Fibroblast of lung (primary cell): ENCODE results near the gene DCLRE1C. TPM values are rescaled to one million over a fixed set of nuclear protein-coding genes. Genes with fewer than 3 reads are reported as not detected.
A peak's percentile ranks its signal among the peaks of the same experiment; 100 is the strongest.
"Not testable (repeated sequence)": the region's sequence is repeated elsewhere in the genome, so short reads cannot be mapped to it uniquely, and the experiment has no call there.

ENCODE experiments used
- DNase-seq, 2 donors: peaks; one replicate each; pipeline versions ENCODE4 v3.0.0 to v3.0.0-alpha.2; 2010; ENCODE audit warnings: low read depth in 2 of 2
- H2AFZ ChIP-seq: 2 replicates; pipeline ENCODE4 v1.5.1; 2012; ENCODE audit warnings: low read length, control low read depth, inconsistent platforms
- H3K27ac ChIP-seq: 2 replicates; pipeline ENCODE4 v1.5.1; 2011; ENCODE audit warnings: low read length, control low read depth; ENCODE audit not compliant: insufficient read depth
- H3K27me3 ChIP-seq: 2 replicates; pipeline ENCODE4 v1.5.1; 2011; ENCODE audit warnings: mild to moderate bottlenecking, low read length; ENCODE audit not compliant: control insufficient read depth, insufficient read depth
- H3K36me3 ChIP-seq: 2 replicates; pipeline ENCODE4 v1.5.1; 2011; ENCODE audit warnings: low read length; ENCODE audit not compliant: control insufficient read depth, insufficient read depth
- H3K4me1 ChIP-seq: 2 replicates; pipeline ENCODE4 v1.5.1; 2011; ENCODE audit warnings: low read length; ENCODE audit not compliant: control insufficient read depth, insufficient read depth; ENCODE audit errors: extremely low read depth
- H3K4me2 ChIP-seq: 2 replicates; pipeline ENCODE4 v1.5.1; 2011; ENCODE audit warnings: low read length, control low read depth; ENCODE audit not compliant: insufficient read depth; ENCODE audit errors: extremely low read depth
- H3K4me3 ChIP-seq, 4 experiments: fragments of 200-600 bp in 1 of 4; sonication (generic) in 1 of 4; replicated peaks in 1 of 4; 2 replicates each; pipeline ENCODE4 v1.5.1; 2011 to 2016; ENCODE audit warnings: low read length in 4 of 4, low read depth in 3 of 4, mild to moderate bottlenecking in 3 of 4, control low read depth in 2 of 4, inconsistent platforms in 1 of 4, mixed read lengths in 1 of 4; ENCODE audit not compliant: insufficient read depth in 1 of 4; ENCODE audit errors: control extremely low read depth in 1 of 4
- H3K79me2 ChIP-seq: 2 replicates; pipeline ENCODE4 v1.5.1; 2012; ENCODE audit warnings: mild to moderate bottlenecking, low read length, inconsistent platforms; ENCODE audit not compliant: control insufficient read depth, insufficient read depth
- H3K9ac ChIP-seq: 2 replicates; pipeline ENCODE4 v1.5.1; 2011; ENCODE audit warnings: mild to moderate bottlenecking, low read length, control low read depth; ENCODE audit not compliant: insufficient read depth
- H3K9me3 ChIP-seq: 2 replicates; pipeline ENCODE4 v1.5.1; 2012; ENCODE audit warnings: low read depth, low read length; ENCODE audit not compliant: control insufficient read depth, insufficient read depth
- H4K20me1 ChIP-seq: 2 replicates; pipeline ENCODE4 v1.5.1; 2011; ENCODE audit warnings: low read length; ENCODE audit not compliant: control insufficient read depth, insufficient read depth; ENCODE audit errors: extremely low read depth
- CTCF ChIP-seq, 2 donors: IDR thresholded peaks in 1 of 2; conservative IDR thresholded peaks in 1 of 2; 1 replicate in 1 of 2; 2 replicates in 1 of 2; pipeline ENCODE4 v1.5.1; 2011 to 2012; ENCODE audit warnings: low read length in 2 of 2, control low read depth in 1 of 2, inconsistent platforms in 1 of 2, low read depth in 1 of 2, mild to moderate bottlenecking in 1 of 2
- EZH2 ChIP-seq: IDR thresholded peaks from 2 replicates; pipeline ENCODE4 v1.5.1; 2012; ENCODE audit warnings: low read length, control low read depth, mild to moderate bottlenecking; ENCODE audit errors: missing control alignments
- polyA plus RNA-seq, 2 donors: library from polyadenylated mRNA; depleted of rRNA in 1 of 2; stranded (reverse) in 1 of 2; unstranded in 1 of 2; fragments of >200 nt; gene quantifications; 2 replicates each; pipeline ENCODE4 v1.2.1, GENCODE V29; 2011 to 2012; ENCODE audit warnings: missing spikeins in 1 of 2
- total RNA-seq: library from RNA; depleted of rRNA; stranded (reverse); fragments of >200 nt; gene quantifications from 2 replicates; pipeline ENCODE4 v1.2.1, GENCODE V29; 2014

Gene DCLRE1C
- total and polyA plus RNA-seq, 2 donors (not counting 1 experiment from before 2014, with no cell fraction given): 8.9 to 13.4 TPM

- H3K36me3 ChIP-seq: no peaks in the 10 kb centered on the region
- no peak for DNase-seq
- no peaks in the 10 kb centered on the region for H3K4me1 ChIP-seq
- H3K9me3 ChIP-seq: no peaks in the 10 kb centered on the region
- H2AFZ ChIP-seq: no peak overlapping the region
- H3K79me2 ChIP-seq: no peaks in the 10 kb centered on the region
- H3K9ac ChIP-seq: no peak overlapping the region
- H3K27me3 ChIP-seq: no peaks in the 10 kb centered on the region
- no peak overlapping the region for H3K4me3 ChIP-seq
- H3K27ac ChIP-seq: no peak overlapping the region
- H4K20me1 ChIP-seq: no peaks in the 10 kb centered on the region
- TF ChIP-seq CTCF (conservative IDR thresholded peaks at IDR 0.05 in 1 of 2, IDR thresholded peaks at IDR 0.05 in 1 of 2; ENCODE audit: low read depth in 1 of 2, low read length in 2 of 2) (peak in 1 of 2 donors; percentile 28), EZH2 (no peak)
- no peak overlapping the region for H3K4me2 ChIP-seq
Measured at GRCh38 chr10:14975672-14976273, 21.9 kb upstream of the DCLRE1C start.

- not testable (repeated sequence) for H3K27ac ChIP-seq, H3K9me3 ChIP-seq, DNase-seq, H3K27me3 ChIP-seq, H4K20me1 ChIP-seq, H3K79me2 ChIP-seq, H3K4me1 ChIP-seq, H3K4me3 ChIP-seq, H3K36me3 ChIP-seq, H3K9ac ChIP-seq, H2AFZ ChIP-seq, H3K4me2 ChIP-seq
Measured at GRCh38 chr10:14974153-14974998, 20.5 kb upstream of the DCLRE1C start.

- no peaks in the 10 kb centered on the region for H3K27me3 ChIP-seq
- no peaks in the 10 kb centered on the region for H3K4me1 ChIP-seq
- no peak overlapping the region for H3K27ac ChIP-seq
- H3K9ac ChIP-seq: no peak overlapping the region
- H3K79me2 ChIP-seq: no peaks in the 10 kb centered on the region
- H3K9me3 ChIP-seq: no peaks in the 10 kb centered on the region
- H2AFZ ChIP-seq: no peak overlapping the region
- no peaks in the 10 kb centered on the region for H4K20me1 ChIP-seq
- TF ChIP-seq CTCF (conservative IDR thresholded peaks at IDR 0.05 in 1 of 2, IDR thresholded peaks at IDR 0.05 in 1 of 2; ENCODE audit: low read depth in 1 of 2, low read length in 2 of 2): peak; percentile 40 to 51
- no peak for TF ChIP-seq EZH2
- no peak overlapping the region for H3K4me2 ChIP-seq
- H3K36me3 ChIP-seq: no peaks in the 10 kb centered on the region
- H3K4me3 ChIP-seq: no peak overlapping the region
- DNase-seq: no peak
Measured at GRCh38 chr10:14971867-14972448, 18.1 kb upstream of the DCLRE1C start.
